Body of pancreas (tissue), 4 donors: Measurements from ENCODE around the gene PRKG1.

ENCODE experiments used
- POLR2A ChIP-seq, 3 donors: fragments of 450-650 bp; IDR thresholded peaks; one replicate each; pipeline ENCODE4 v1.6.1; 2016; ENCODE audit warnings: antibody characterized with exemption in 3 of 3, mild to moderate bottlenecking in 2 of 3
- TF ChIP-seq, protein P1 (sequence below), 7 experiments: fragments of 450-650 bp in 4 of 7; fragments of 200-600 bp in 3 of 7; sonication (generic) in 3 of 7; IDR thresholded peaks; one replicate each; pipeline ENCODE4 v1.5.1; 2016 to 2019; ENCODE audit warnings: antibody characterized with exemption in 7 of 7

DNA sequence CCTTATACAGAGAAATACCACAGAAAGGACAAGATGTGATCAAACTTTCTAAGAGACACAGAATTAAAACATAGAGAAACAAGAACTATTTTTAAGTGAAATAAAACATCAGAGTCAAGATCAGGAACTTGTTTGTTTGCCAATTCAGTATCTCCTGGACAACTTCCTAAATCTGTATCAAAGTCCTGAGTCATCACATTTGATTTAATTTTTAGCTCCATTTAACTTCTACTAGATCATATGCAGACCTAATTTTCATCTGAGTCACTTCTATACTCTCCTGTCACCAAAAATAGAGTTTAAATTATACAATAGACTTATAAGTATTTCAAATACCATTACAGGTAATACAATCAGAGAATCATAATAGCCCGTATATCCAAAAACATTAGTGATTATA is 268.1 kb downstream of the PRKG1 start:
- TF ChIP-seq, protein P1, sequence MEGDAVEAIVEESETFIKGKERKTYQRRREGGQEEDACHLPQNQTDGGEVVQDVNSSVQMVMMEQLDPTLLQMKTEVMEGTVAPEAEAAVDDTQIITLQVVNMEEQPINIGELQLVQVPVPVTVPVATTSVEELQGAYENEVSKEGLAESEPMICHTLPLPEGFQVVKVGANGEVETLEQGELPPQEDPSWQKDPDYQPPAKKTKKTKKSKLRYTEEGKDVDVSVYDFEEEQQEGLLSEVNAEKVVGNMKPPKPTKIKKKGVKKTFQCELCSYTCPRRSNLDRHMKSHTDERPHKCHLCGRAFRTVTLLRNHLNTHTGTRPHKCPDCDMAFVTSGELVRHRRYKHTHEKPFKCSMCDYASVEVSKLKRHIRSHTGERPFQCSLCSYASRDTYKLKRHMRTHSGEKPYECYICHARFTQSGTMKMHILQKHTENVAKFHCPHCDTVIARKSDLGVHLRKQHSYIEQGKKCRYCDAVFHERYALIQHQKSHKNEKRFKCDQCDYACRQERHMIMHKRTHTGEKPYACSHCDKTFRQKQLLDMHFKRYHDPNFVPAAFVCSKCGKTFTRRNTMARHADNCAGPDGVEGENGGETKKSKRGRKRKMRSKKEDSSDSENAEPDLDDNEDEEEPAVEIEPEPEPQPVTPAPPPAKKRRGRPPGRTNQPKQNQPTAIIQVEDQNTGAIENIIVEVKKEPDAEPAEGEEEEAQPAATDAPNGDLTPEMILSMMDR (IDR thresholded peaks at IDR 0.05), result no peak
- no peak for TF ChIP-seq POLR2A (IDR thresholded peaks at IDR 0.05)
